Dedifferentiated amniotic fluid mesenchymal stem cell (primary cell): ENCODE measurements around the gene PYGO2.

Experiments
- DNase-seq: peaks from one replicate; pipeline ENCODE4 v3.0.0-alpha.2; 2016; ENCODE audit errors: extremely low spot score

Gene PYGO2

GRCh38 chr1:154960446-154961136 is 991 bp downstream of the PYGO2 start:
- DNase-seq = no peak

GRCh38 chr1:154959426-154959780 is 2.2 kb downstream of the PYGO2 start:
- DNase-seq = no peak

GRCh38 chr1:154958681-154959425 is 2.7 kb downstream of the PYGO2 start:
- no peak for DNase-seq

GRCh38 chr1:154958036-154958435 is 3.5 kb downstream of the PYGO2 start:
- DNase-seq = no peak

GRCh38 chr1:154957091-154957657 is 4.4 kb downstream of the PYGO2 start:
- no peak for DNase-seq

- no peak for DNase-seq
These were observed 5.0 kb downstream of the PYGO2 start for GRCh38 chr1:154956544-154956941.

GRCh38 chr1:154955718-154956543 is 5.7 kb downstream of the PYGO2 start, which contains the start of gene PBXIP1:
TSS of gene PBXIP1 (minus strand) at chr1:154956099. CDS start at chr1:154953721, 2,378 bp downstream.
- peak; percentile 92 for DNase-seq

GRCh38 chr1:154955039-154955717 is 6.4 kb downstream of the PYGO2 start:
- DNase-seq = peak; percentile 58

GRCh38 chr1:154954541-154954940 is 7.0 kb downstream of the PYGO2 start:
- DNase-seq = no peak

- no peak for DNase-seq
These were observed 8.0 kb downstream of the PYGO2 start for GRCh38 chr1:154953611-154954038.

- no peak for DNase-seq
These were observed 8.9 kb downstream of the PYGO2 start for GRCh38 chr1:154952664-154953063.

- no peak for DNase-seq
These were observed 9.5 kb downstream of the PYGO2 start for GRCh38 chr1:154951901-154952657.

GRCh38 chr1:154948079-154948478 is 13.5 kb downstream of the PYGO2 start:
- DNase-seq = no peak

GRCh38 chr1:154945962-154946850 is 15.4 kb downstream of the PYGO2 start:
- no peak for DNase-seq

- no peak for DNase-seq
These were observed 16.2 kb downstream of the PYGO2 start for GRCh38 chr1:154945160-154945961.

- DNase-seq = no peak
These were observed 17.0 kb downstream of the PYGO2 start for GRCh38 chr1:154944401-154945159.

GRCh38 chr1:154943649-154944400 is 17.8 kb downstream of the PYGO2 start:
- no peak for DNase-seq
